ENCODE measurements around the gene KCNQ2. TPM values are rescaled to one million over a fixed set of nuclear protein-coding genes. Genes with fewer than 3 reads are reported as not detected.

The KCNQ2 gene
- total RNA-seq, 1 donor from 2014 or later = 11.5 TPM

DNA sequence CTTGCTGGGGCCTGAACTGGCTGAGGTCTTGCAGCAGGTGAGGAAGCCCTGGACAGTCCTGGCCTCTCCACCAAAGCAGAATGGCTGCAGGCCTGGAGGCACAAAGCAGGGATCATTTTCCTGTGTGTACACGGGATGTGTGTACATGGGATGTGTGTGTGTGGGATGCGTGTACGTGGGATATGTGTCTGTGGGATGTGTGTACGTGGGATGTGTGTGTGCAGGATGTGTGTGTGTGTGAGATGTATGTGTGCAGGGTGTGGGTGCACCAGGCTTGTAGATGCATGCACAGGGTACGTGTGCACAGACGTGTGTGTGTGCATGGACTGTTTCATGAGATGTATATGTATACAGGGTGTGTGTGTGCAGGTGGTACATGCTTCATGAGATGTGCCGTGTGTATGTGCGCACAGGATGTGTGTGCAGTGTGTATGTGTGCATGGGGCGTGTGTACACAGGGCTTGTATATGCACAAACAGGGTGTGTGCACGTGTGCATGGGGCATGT lies 103.4 kb downstream of the KCNQ2 start:
- FAIRE-seq (no peak), DNase-seq (ENCODE audit: low read depth) (no peak)
- no peaks in the 10 kb centered on the region for H4K20me1 ChIP-seq (ENCODE audit: insufficient read depth, low read length)
- H3K4me2 ChIP-seq (ENCODE audit: low read length) = no peak overlapping the region
- peaks cover 2% of the 10 kb centered on the region for H3K27me3 ChIP-seq (ENCODE audit: insufficient read depth, low read length)
- H3K4me1 Mint-ChIP-seq (ENCODE audit: low read depth, unreplicated experiment) = no peaks in the 10 kb centered on the region
- no peak overlapping the region for H3K9ac ChIP-seq (ENCODE audit: low read length)
- H3K36me3 Mint-ChIP-seq (ENCODE audit: low read depth, unreplicated experiment) = no peaks in the 10 kb centered on the region
- H3K4me1 ChIP-seq (ENCODE audit: insufficient read depth, low read length) = no peaks in the 10 kb centered on the region
- H3K36me3 ChIP-seq (ENCODE audit: insufficient read depth, low read length) = no peaks in the 10 kb centered on the region
- no peak overlapping the region for H3K27ac Mint-ChIP-seq (ENCODE audit: unreplicated experiment)
- H3K79me2 ChIP-seq (ENCODE audit: insufficient read depth, low read length) = no peaks in the 10 kb centered on the region
- peaks cover 46% of the 10 kb centered on the region for H3K27me3 Mint-ChIP-seq (ENCODE audit: low read depth, unreplicated experiment)
- H3K4me3 ChIP-seq (ENCODE audit: insufficient read depth, low read depth, low read length) = no peak overlapping the region
- H2AFZ ChIP-seq (ENCODE audit: low read depth, low read length) = no peak overlapping the region
- H3K27ac ChIP-seq (ENCODE audit: low read depth, low read length) = no peak overlapping the region
- no peak overlapping the region for H3K4me3 Mint-ChIP-seq (ENCODE audit: unreplicated experiment)
- no peaks in the 10 kb centered on the region for H3K9me3 ChIP-seq (ENCODE audit: insufficient read depth, low read depth, low read length)
- no peaks in the 10 kb centered on the region for H3K9me3 Mint-ChIP-seq (ENCODE audit: unreplicated experiment)
- TF ChIP-seq CTCF (IDR thresholded peaks at IDR 0.05; ENCODE audit: insufficient read depth, low read depth, low read length) = no peak
- TF ChIP-seq EZH2 (IDR thresholded peaks at IDR 0.05; ENCODE audit: insufficient read depth, low read length) = no peak

- no peak overlapping the region for H3K9ac ChIP-seq (ENCODE audit: low read length)
- TF ChIP-seq EZH2 (IDR thresholded peaks at IDR 0.05; ENCODE audit: insufficient read depth, low read length) = no peak
- no peaks in the 10 kb centered on the region for H3K9me3 Mint-ChIP-seq (ENCODE audit: unreplicated experiment)
These were observed 104.3 kb downstream of the KCNQ2 start for GRCh38 chr20:63368151-63368550.

DNA sequence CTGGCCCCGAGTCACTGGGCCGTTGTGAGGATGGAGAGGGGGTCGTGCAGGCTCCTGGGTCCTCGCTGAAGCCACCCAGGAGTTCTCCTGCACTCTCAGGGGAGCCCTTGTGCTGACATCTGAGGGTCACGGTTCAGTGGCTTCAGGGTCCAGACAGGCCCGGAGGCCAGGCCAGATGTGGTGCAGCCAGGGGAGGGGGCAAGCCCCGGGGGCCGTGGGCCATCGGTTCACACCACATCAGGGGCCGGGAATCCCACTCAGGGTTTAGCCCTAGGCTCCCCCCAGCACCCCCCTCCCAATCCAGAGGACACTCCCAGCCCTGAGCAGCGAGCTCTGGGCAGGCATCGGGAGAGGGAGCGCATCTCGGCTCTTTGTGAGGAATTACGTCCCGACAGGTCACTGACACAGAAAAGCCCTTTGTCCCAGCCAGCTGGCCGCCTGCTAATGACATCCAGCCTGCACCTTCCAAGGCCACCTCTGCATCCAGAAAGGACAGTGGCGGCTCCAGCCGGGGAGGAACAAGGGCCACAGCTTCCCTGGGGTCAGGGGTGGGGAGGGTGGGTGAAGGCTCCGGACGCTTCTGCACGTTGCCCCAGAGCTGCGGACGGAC lies 104.9 kb downstream of the KCNQ2 start:
- no peaks in the 10 kb centered on the region for H3K4me1 ChIP-seq (ENCODE audit: insufficient read depth, low read length)
- TF ChIP-seq CTCF (IDR thresholded peaks at IDR 0.05; ENCODE audit: insufficient read depth, low read depth, low read length) (no peak), EZH2 (IDR thresholded peaks at IDR 0.05; ENCODE audit: insufficient read depth, low read length) (no peak)
- Mint-ChIP-seq H3K4me3 (ENCODE audit: unreplicated experiment) (no peak overlapping the region), H3K4me1 (ENCODE audit: low read depth, unreplicated experiment) (no peaks in the 10 kb centered on the region), H3K27ac (ENCODE audit: unreplicated experiment) (no peak overlapping the region), H3K36me3 (ENCODE audit: low read depth, unreplicated experiment) (no peaks in the 10 kb centered on the region), H3K27me3 (ENCODE audit: low read depth, unreplicated experiment) (peaks cover 47% of the 10 kb centered on the region), H3K9me3 (ENCODE audit: unreplicated experiment) (no peaks in the 10 kb centered on the region)
- no peak overlapping the region for H3K4me3 ChIP-seq (ENCODE audit: insufficient read depth, low read depth, low read length)
- no peak overlapping the region for H3K9ac ChIP-seq (ENCODE audit: low read length)
- no peaks in the 10 kb centered on the region for H3K79me2 ChIP-seq (ENCODE audit: insufficient read depth, low read length)
- no peaks in the 10 kb centered on the region for H4K20me1 ChIP-seq (ENCODE audit: insufficient read depth, low read length)
- no peak overlapping the region for H3K27ac ChIP-seq (ENCODE audit: low read depth, low read length)
- H3K36me3 ChIP-seq (ENCODE audit: insufficient read depth, low read length) = no peaks in the 10 kb centered on the region
- no peak overlapping the region for H2AFZ ChIP-seq (ENCODE audit: low read depth, low read length)
- no peaks in the 10 kb centered on the region for H3K9me3 ChIP-seq (ENCODE audit: insufficient read depth, low read depth, low read length)
- FAIRE-seq (no peak), DNase-seq (ENCODE audit: low read depth) (no peak)
- no peak overlapping the region for H3K4me2 ChIP-seq (ENCODE audit: low read length)
- H3K27me3 ChIP-seq (ENCODE audit: insufficient read depth, low read length) = peaks cover 2% of the 10 kb centered on the region

More at GRCh38 chr20:63368151-63368550, 104.3 kb downstream of the KCNQ2 start:
- no peaks in the 10 kb centered on the region for H3K36me3 Mint-ChIP-seq (ENCODE audit: low read depth, unreplicated experiment)
- FAIRE-seq (no peak), DNase-seq (ENCODE audit: low read depth) (no peak)
- Histone ChIP-seq H3K4me1 (ENCODE audit: insufficient read depth, low read length) (no peaks in the 10 kb centered on the region), H3K9me3 (ENCODE audit: insufficient read depth, low read depth, low read length) (no peaks in the 10 kb centered on the region), H2AFZ (ENCODE audit: low read depth, low read length) (no peak overlapping the region), H3K36me3 (ENCODE audit: insufficient read depth, low read length) (no peaks in the 10 kb centered on the region), H4K20me1 (ENCODE audit: insufficient read depth, low read length) (no peaks in the 10 kb centered on the region), H3K27ac (ENCODE audit: low read depth, low read length) (no peak overlapping the region), H3K27me3 (ENCODE audit: insufficient read depth, low read length) (peaks cover 2% of the 10 kb centered on the region), H3K4me3 (ENCODE audit: insufficient read depth, low read depth, low read length) (no peak overlapping the region), H3K79me2 (ENCODE audit: insufficient read depth, low read length) (no peaks in the 10 kb centered on the region), H3K4me2 (ENCODE audit: low read length) (no peak overlapping the region)
- peaks cover 44% of the 10 kb centered on the region for H3K27me3 Mint-ChIP-seq (ENCODE audit: low read depth, unreplicated experiment)
- no peak overlapping the region for H3K27ac Mint-ChIP-seq (ENCODE audit: unreplicated experiment)
- H3K4me3 Mint-ChIP-seq (ENCODE audit: unreplicated experiment) = no peak overlapping the region
- H3K4me1 Mint-ChIP-seq (ENCODE audit: low read depth, unreplicated experiment) = no peaks in the 10 kb centered on the region
